ENCODE results near the gene SGCA. TPM values are rescaled to one million over a fixed set of nuclear protein-coding genes. Genes with fewer than 3 reads are reported as not detected.
A peak's percentile ranks its signal among the peaks of the same experiment; 100 is the strongest.

The SGCA gene
- total and polyA plus RNA-seq, 2 of the 13 experiments (the other 11 are each of a cell fraction or from before 2014, with no cell fraction given), result not detected

DNA sequence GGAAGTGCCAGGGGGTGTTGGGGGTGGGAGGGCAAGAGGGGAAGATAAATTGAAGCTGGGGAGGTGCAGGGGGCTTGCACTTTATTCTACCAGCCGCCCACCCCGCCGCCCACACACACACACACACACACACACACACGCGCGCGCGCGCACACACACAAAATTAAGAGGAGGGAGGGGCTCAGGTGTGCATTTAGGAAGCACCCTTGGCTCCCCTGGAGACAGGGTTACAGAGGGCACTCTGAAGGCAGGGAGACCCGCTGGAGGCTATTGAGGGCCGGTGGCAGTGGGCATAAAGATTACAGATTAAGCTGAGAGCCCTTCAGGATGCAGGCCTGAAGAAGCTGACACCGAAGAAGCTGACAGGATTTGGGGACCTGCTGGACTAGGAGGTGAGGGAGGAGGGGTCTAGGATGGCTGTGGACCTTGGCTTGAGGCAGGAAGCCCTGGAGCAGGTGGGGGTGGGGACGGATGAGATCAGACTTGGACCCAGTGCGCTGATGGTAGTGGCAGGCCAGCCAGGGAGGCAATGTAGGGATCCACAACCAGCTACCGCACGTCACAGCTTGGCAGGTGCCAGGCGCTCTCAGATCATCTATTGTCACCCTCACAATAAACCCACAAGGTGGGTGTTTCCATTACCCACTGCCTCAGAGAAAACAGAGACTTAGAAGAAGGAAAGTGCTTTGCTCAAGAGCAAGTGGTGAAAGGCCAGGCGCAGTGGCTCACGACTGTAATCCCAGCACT lies 35.1 kb upstream of the SGCA start (continued):
- TF ChIP-seq ZNF432 (CRISPR knock-in tag; IDR thresholded peaks at IDR 0.05; ENCODE audit: borderline replicate concordance) (no peak), ZNF883 (CRISPR knock-in tag; IDR thresholded peaks at IDR 0.05; ENCODE audit: not compliant biosample characterization) (no peak), ZNF574 (CRISPR knock-in tag; IDR thresholded peaks at IDR 0.05) (no peak; the same call in 1 of the 2 replicates), ZNF773 (CRISPR knock-in tag; IDR thresholded peaks at IDR 0.05; ENCODE audit: borderline replicate concordance) (no peak), USF2 (IDR thresholded peaks at IDR 0.05; ENCODE audit: low read depth, low read length) (no peak), USF2 (CRISPR knock-in tag; IDR thresholded peaks at IDR 0.05; ENCODE audit: borderline replicate concordance) (no peak), FOSL2 (CRISPR knock-in tag; IDR thresholded peaks at IDR 0.05) (no peak), SCMH1 (CRISPR knock-in tag; IDR thresholded peaks at IDR 0.05; ENCODE audit: borderline replicate concordance) (no peak), E2F2 (CRISPR knock-in tag; IDR thresholded peaks at IDR 0.05; ENCODE audit: borderline replicate concordance) (no peak), DPF2 (CRISPR knock-in tag; IDR thresholded peaks at IDR 0.05; ENCODE audit: borderline replicate concordance, low read depth) (no peak), RARA (CRISPR knock-in tag; IDR thresholded peaks at IDR 0.05) (no peak), PAWR (CRISPR knock-in tag; IDR thresholded peaks at IDR 0.05; ENCODE audit: borderline replicate concordance) (no peak), ZNF431 (CRISPR knock-in tag; IDR thresholded peaks at IDR 0.05; ENCODE audit: borderline replicate concordance, low read depth) (no peak), ZNF235 (CRISPR knock-in tag; IDR thresholded peaks at IDR 0.05; ENCODE audit: borderline replicate concordance) (no peak), ZKSCAN5 (CRISPR knock-in tag; IDR thresholded peaks at IDR 0.05) (no peak), TOE1 (CRISPR knock-in tag; IDR thresholded peaks at IDR 0.05) (no peak), LCORL (IDR thresholded peaks at IDR 0.05) (no peak), LCORL (CRISPR knock-in tag; IDR thresholded peaks at IDR 0.05) (peak; percentile 21; the same call in 1 of the 2 replicates), MAF1 (CRISPR knock-in tag; IDR thresholded peaks at IDR 0.05; ENCODE audit: borderline replicate concordance) (no peak)
- TF ChIP-seq, protein P1, sequence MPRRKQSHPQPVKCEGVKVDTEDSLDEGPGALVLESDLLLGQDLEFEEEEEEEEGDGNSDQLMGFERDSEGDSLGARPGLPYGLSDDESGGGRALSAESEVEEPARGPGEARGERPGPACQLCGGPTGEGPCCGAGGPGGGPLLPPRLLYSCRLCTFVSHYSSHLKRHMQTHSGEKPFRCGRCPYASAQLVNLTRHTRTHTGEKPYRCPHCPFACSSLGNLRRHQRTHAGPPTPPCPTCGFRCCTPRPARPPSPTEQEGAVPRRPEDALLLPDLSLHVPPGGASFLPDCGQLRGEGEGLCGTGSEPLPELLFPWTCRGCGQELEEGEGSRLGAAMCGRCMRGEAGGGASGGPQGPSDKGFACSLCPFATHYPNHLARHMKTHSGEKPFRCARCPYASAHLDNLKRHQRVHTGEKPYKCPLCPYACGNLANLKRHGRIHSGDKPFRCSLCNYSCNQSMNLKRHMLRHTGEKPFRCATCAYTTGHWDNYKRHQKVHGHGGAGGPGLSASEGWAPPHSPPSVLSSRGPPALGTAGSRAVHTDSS (CRISPR knock-in tag; conservative IDR thresholded peaks at IDR 0.05), result no peak
- TF ChIP-seq, protein P2, sequence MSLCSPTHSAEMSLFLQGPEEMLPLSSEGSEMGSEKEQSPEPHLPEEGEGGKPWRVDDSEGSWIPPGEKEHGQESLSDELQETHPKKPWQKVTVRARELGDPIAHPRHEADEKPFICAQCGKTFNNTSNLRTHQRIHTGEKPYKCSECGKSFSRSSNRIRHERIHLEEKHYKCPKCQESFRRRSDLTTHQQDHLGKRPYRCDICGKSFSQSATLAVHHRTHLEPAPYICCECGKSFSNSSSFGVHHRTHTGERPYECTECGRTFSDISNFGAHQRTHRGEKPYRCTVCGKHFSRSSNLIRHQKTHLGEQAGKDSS (CRISPR knock-in tag; IDR thresholded peaks at IDR 0.05; ENCODE audit: borderline replicate concordance, low read depth), result peak; percentile 28; the same call in 1 of the 2 replicates
